Small intestine (tissue), 7 donors: ENCODE measurements around the gene TEX53. TPM values are rescaled to one million over a fixed set of nuclear protein-coding genes. Genes with fewer than 3 reads are reported as not detected.
A peak's percentile ranks its signal among the peaks of the same experiment; 100 is the strongest.

ENCODE experiments used
- DNase-seq, 2 donors: peaks; one replicate each; pipeline versions ENCODE4 v3.0.0 to v3.0.0-alpha.2; 2013
- FAIRE-seq: peaks from 2 replicates; lab custom pipeline; 2012; peaks lifted over from hg19 to GRCh38; lab: Jason Lieb, UNC
- H3K27ac ChIP-seq, 3 donors: one replicate each; pipeline ENCODE4 v1.5.1; 2013; ENCODE audit warnings: low read length in 2 of 3, mild to moderate bottlenecking in 2 of 3, control low read depth in 1 of 3, inconsistent platforms in 1 of 3, low read depth in 1 of 3, moderate library complexity in 1 of 3
- H3K27me3 ChIP-seq, 3 donors: one replicate each; pipeline ENCODE4 v1.6.1; 2013; ENCODE audit warnings: low read length in 3 of 3, inconsistent platforms in 1 of 3; ENCODE audit not compliant: control insufficient read depth in 3 of 3, insufficient read depth in 3 of 3
- H3K36me3 ChIP-seq, 3 donors: one replicate each; pipeline ENCODE4 v1.6.1; 2013; ENCODE audit warnings: low read length in 3 of 3, inconsistent platforms in 1 of 3, low read depth in 1 of 3, mild to moderate bottlenecking in 1 of 3, moderate library complexity in 1 of 3; ENCODE audit not compliant: control insufficient read depth in 3 of 3, insufficient read depth in 2 of 3
- H3K4me1 ChIP-seq, 3 donors: one replicate each; pipeline ENCODE4 v1.6.1; 2013; ENCODE audit warnings: low read length in 2 of 3, inconsistent platforms in 1 of 3, low read depth in 1 of 3, mild to moderate bottlenecking in 1 of 3, moderate library complexity in 1 of 3; ENCODE audit not compliant: control insufficient read depth in 3 of 3, insufficient read depth in 2 of 3
- H3K4me3 ChIP-seq, 3 donors: one replicate each; pipeline ENCODE4 v1.5.1; 2013; ENCODE audit warnings: low read length in 3 of 3, control low read depth in 1 of 3, inconsistent platforms in 1 of 3, low read depth in 1 of 3, mild to moderate bottlenecking in 1 of 3, moderate library complexity in 1 of 3
- H3K9me3 ChIP-seq, 2 donors: one replicate each; pipeline ENCODE4 v1.6.1; 2013; ENCODE audit warnings: low read depth in 1 of 2, low read length in 1 of 2; ENCODE audit not compliant: control insufficient read depth in 2 of 2, insufficient read depth in 1 of 2
- WGBS, 3 donors: extraction: QIAGEN DNeasy Blood & Tissue Kit; methylation state at CpG; one replicate each; pipeline ENCODE4 v1.1.7; 2013; 5-methylcytosine and 5-hydroxymethylcytosine counted together
- polyA plus RNA-seq, 4 donors: library from polyadenylated mRNA; stranded (reverse) in 3 of 4; unstranded in 1 of 4; fragments of 200-250 nt in 3 of 4; fragments of 120-200 nt in 1 of 4; gene quantifications; one replicate each; pipeline versions ENCODE4 v1.2.1 to v1.2.3, GENCODE V29; 2013
- donor health status: healthy with polysubstance abuse.
- donor health status: control.
- donor health status: control.
- donor health status: Bipolar disorder and iron deficiency.
- donor health status: healthy.

The TEX53 gene
- polyA plus RNA-seq, 4 donors: not detected

- 67 to 85% (median 81%) methylated on average over 5 of the region's 5 CpGs for WGBS, 3 donors
Observed at GRCh38 chr9:114685951-114686350, 28.3 kb upstream of the TEX53 start.

GRCh38 chr9:114684036-114684435 is 26.4 kb upstream of the TEX53 start:
- 81 to 86% (median 84%) methylated on average over 6 of the region's 6 CpGs for WGBS, 3 donors
- FAIRE-seq (no peak), DNase-seq (no peak)
- Histone ChIP-seq H3K9me3 (no peaks in the 10 kb centered on the region), H3K36me3 (no peaks in the 10 kb centered on the region), H3K4me1 (no peaks in the 10 kb centered on the region), H3K4me3 (no peak overlapping the region), H3K27me3 (no peaks in the 10 kb centered on the region), H3K27ac (no peak overlapping the region)

More at GRCh38 chr9:114685951-114686350, 28.3 kb upstream of the TEX53 start:
- no peaks in the 10 kb centered on the region for H3K36me3 ChIP-seq
- FAIRE-seq (no peak), DNase-seq (no peak)
- no peaks in the 10 kb centered on the region for H3K27me3 ChIP-seq
- no peak overlapping the region for H3K27ac ChIP-seq
- no peak overlapping the region for H3K4me3 ChIP-seq
- H3K9me3 ChIP-seq: no peaks in the 10 kb centered on the region
- no peaks in the 10 kb centered on the region for H3K4me1 ChIP-seq

- no peaks in the 10 kb centered on the region for H3K27me3 ChIP-seq
- H3K4me1 ChIP-seq: no peaks in the 10 kb centered on the region
- DNase-seq (no peak), FAIRE-seq (no peak)
- H3K4me3 ChIP-seq: no peak overlapping the region
- no peak overlapping the region for H3K27ac ChIP-seq
- no peaks in the 10 kb centered on the region for H3K9me3 ChIP-seq
- WGBS, 3 donors: 89 to 91% (median 91%) methylated on average over 3 of the region's 3 CpGs
- no peaks in the 10 kb centered on the region for H3K36me3 ChIP-seq
Observed at GRCh38 chr9:114682846-114683245, 25.2 kb upstream of the TEX53 start.

- H3K4me3 ChIP-seq: no peak within 1 kb of the TSS
- H3K36me3 ChIP-seq: no peaks in the 10 kb centered on the region
- DNase-seq: peak; percentile 79 to 87
- H3K9me3 ChIP-seq: no peaks in the 10 kb centered on the region
- no peak for FAIRE-seq
- WGBS, 3 donors: 13 to 46% (median 23%) methylated on average over 8 of the region's 8 CpGs
- no peak within 1 kb of the TSS for H3K27ac ChIP-seq
- no peaks in the 10 kb centered on the region for H3K27me3 ChIP-seq
- no peaks in the 10 kb centered on the region for H3K4me1 ChIP-seq
Observed at GRCh38 chr9:114681594-114682332, 24.2 kb upstream of the TEX53 start, which contains the start of gene TEX48. TSS of gene TEX48 (minus strand) at chr9:114682192. CDS start at chr9:114671723, 10,469 bp downstream.

GRCh38 chr9:114680259-114681001 is 22.8 kb upstream of the TEX53 start:
- FAIRE-seq: no peak
- WGBS, 3 donors: 63 to 74% (median 64%) methylated on average over 8 of the region's 8 CpGs

GRCh38 chr9:114678795-114679194 is 21.2 kb upstream of the TEX53 start:
- DNase-seq: no peak
- no peak for FAIRE-seq
- no peaks in the 10 kb centered on the region for H3K36me3 ChIP-seq
- no peaks in the 10 kb centered on the region for H3K9me3 ChIP-seq
- H3K27ac ChIP-seq: no peak overlapping the region
- H3K4me1 ChIP-seq: no peaks in the 10 kb centered on the region
- H3K27me3 ChIP-seq: no peaks in the 10 kb centered on the region
- no peak overlapping the region for H3K4me3 ChIP-seq

More at GRCh38 chr9:114680259-114681001, 22.8 kb upstream of the TEX53 start:
- Histone ChIP-seq H3K4me3 (no peak overlapping the region), H3K27ac (no peak overlapping the region), H3K9me3 (no peaks in the 10 kb centered on the region), H3K27me3 (no peaks in the 10 kb centered on the region), H3K36me3 (no peaks in the 10 kb centered on the region), H3K4me1 (no peaks in the 10 kb centered on the region)
- no peak for DNase-seq

GRCh38 chr9:114678130-114678529 is 20.5 kb upstream of the TEX53 start:
- WGBS, 3 donors: 75 to 82% (median 80%) methylated on average over 3 of the region's 3 CpGs
- H3K4me3 ChIP-seq: no peak overlapping the region
- DNase-seq: no peak
- no peaks in the 10 kb centered on the region for H3K27me3 ChIP-seq
- H3K27ac ChIP-seq: no peak overlapping the region
- H3K36me3 ChIP-seq: no peaks in the 10 kb centered on the region
- no peak for FAIRE-seq
- no peaks in the 10 kb centered on the region for H3K4me1 ChIP-seq
- H3K9me3 ChIP-seq: no peaks in the 10 kb centered on the region

GRCh38 chr9:114677418-114677817 is 19.8 kb upstream of the TEX53 start:
- peak in 1 of 2 donors; percentile 76 for DNase-seq
- no peaks in the 10 kb centered on the region for H3K27me3 ChIP-seq
- H3K4me3 ChIP-seq: no peak overlapping the region
- H3K36me3 ChIP-seq: no peaks in the 10 kb centered on the region
- no peaks in the 10 kb centered on the region for H3K9me3 ChIP-seq
- no peaks in the 10 kb centered on the region for H3K4me1 ChIP-seq
- no peak for FAIRE-seq
- no peak overlapping the region for H3K27ac ChIP-seq
- 30 to 51% (median 31%) methylated on average over 3 of the region's 3 CpGs for WGBS, 3 donors
